ENCODE results near the gene PLCG1. TPM values are rescaled to one million over a fixed set of nuclear protein-coding genes. Genes with fewer than 3 reads are reported as not detected.

Gene PLCG1
- total RNA-seq, 1 experiment from 2014 or later = 64.1 TPM

DNA sequence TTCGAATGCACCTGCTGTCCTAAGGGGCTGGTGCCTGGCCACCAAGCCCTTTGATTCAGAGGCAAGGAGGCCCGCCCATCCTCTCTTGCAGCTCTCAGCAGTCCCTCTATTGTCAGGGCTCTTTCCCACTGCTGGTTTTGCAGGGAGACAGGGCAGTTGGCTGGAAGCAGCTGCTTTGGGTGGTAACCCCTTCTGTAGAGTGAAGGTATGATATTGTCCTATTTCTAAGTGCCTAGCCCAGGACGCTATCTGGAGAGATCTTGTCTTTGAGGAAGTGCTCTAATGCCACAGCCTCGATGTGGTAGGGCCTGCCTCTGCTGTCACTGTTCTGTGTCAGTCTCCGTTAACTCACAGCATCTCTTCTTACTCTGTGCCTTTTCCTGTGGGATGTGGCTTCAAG, 5.6 kb downstream of the PLCG1 start:
- H2AFZ ChIP-seq = no peak overlapping the region
- H3K9me3 ChIP-seq (ENCODE audit: insufficient read depth, low read depth) = no peaks in the 10 kb centered on the region
- no peaks in the 10 kb centered on the region for H3K27me3 ChIP-seq (ENCODE audit: insufficient read depth, low read depth)
- TF ChIP-seq CTCF (conservative IDR thresholded peaks at IDR 0.05) = no peak
- no peaks in the 10 kb centered on the region for H3K9me2 ChIP-seq (ENCODE audit: insufficient read depth)
- H4K20me1 ChIP-seq (ENCODE audit: insufficient read depth) = peaks cover 6% of the 10 kb centered on the region; the same call in 1 of the 2 replicates
- no peaks in the 10 kb centered on the region for H3F3A ChIP-seq (ENCODE audit: insufficient read depth, low read depth)
- no peak for DNase-seq
- POLR2A ChIA-PET (ENCODE audit: unreplicated experiment) = no interaction called here
- peaks cover 11% of the 10 kb centered on the region; the same call in 1 of the 2 replicates for H3K4me1 ChIP-seq (replicated peaks; ENCODE audit: insufficient read depth)
- H3K36me3 ChIP-seq (ENCODE audit: low read depth) = no peaks in the 10 kb centered on the region
- peaks cover 50% of the 10 kb centered on the region for H3K79me2 ChIP-seq (ENCODE audit: low read depth)
- no peak overlapping the region for H3K4me3 ChIP-seq
- CTCF ChIA-PET = no interaction called here
- H3K4me2 ChIP-seq = no peak overlapping the region
- no TSS peak for BruUV-seq (replicated peaks)
- intact Hi-C loops (cut with micrococcal nuclease; ENCODE audit: unreplicated experiment) = no loop called here
- H3K27ac ChIP-seq = no peak overlapping the region

DNA sequence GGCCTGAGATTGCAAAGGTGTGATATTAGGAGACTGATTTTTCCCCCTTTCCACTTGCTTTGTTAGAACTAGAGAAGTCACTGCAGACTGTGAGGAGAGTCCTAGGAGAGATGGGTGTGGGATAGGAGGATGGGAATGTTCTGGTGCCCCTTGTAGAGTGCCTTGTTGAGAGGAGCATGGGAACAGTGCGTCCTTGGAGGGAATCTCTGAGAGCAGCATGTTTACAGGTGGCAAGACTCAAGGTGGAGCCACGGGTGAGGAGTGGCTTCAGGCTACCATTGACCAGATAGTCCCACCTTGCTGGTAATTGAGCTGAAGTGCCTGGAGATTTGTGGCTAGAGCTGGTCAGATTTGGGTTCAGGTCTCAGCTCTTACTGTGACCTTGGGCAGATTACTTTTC, 6.0 kb downstream of the PLCG1 start:
- DNase-seq = no peak
- no peaks in the 10 kb centered on the region for H3K36me3 ChIP-seq (ENCODE audit: low read depth)
- no peak overlapping the region for H3K4me2 ChIP-seq
- no peaks in the 10 kb centered on the region for H3F3A ChIP-seq (ENCODE audit: insufficient read depth, low read depth)
- no TSS peak for BruUV-seq (replicated peaks)
- POLR2A ChIA-PET (ENCODE audit: unreplicated experiment) = no interaction called here
- no peak overlapping the region for H2AFZ ChIP-seq
- H3K79me2 ChIP-seq (ENCODE audit: low read depth) = peaks cover 45% of the 10 kb centered on the region
- H3K27me3 ChIP-seq (ENCODE audit: insufficient read depth, low read depth) = no peaks in the 10 kb centered on the region
- no peaks in the 10 kb centered on the region for H3K9me2 ChIP-seq (ENCODE audit: insufficient read depth)
- no peak overlapping the region for H3K4me3 ChIP-seq
- intact Hi-C loops (cut with micrococcal nuclease; ENCODE audit: unreplicated experiment) = no loop called here
- no peak overlapping the region for H3K27ac ChIP-seq
- H3K4me1 ChIP-seq (replicated peaks; ENCODE audit: insufficient read depth) = peaks cover 8% of the 10 kb centered on the region; the same call in 1 of the 2 replicates
- peaks cover 6% of the 10 kb centered on the region; the same call in 1 of the 2 replicates for H4K20me1 ChIP-seq (ENCODE audit: insufficient read depth)
- H3K9me3 ChIP-seq (ENCODE audit: insufficient read depth, low read depth) = no peaks in the 10 kb centered on the region
- CTCF ChIA-PET = no interaction called here
- TF ChIP-seq CTCF (conservative IDR thresholded peaks at IDR 0.05) (no peak), EZH2 (IDR thresholded peaks at IDR 0.05; ENCODE audit: low read depth) (no peak)

GRCh38 chr20:41145317-41145716, 8.0 kb downstream of the PLCG1 start:
- no TSS peak for BruUV-seq (replicated peaks)

More at GRCh38 chr20:41145317-41145716, 8.0 kb downstream of the PLCG1 start:
- Histone ChIP-seq H3K27me3 (ENCODE audit: insufficient read depth, low read depth) (no peaks in the 10 kb centered on the region), H3K9me2 (ENCODE audit: insufficient read depth) (no peaks in the 10 kb centered on the region), H3K4me3 (no peak overlapping the region), H3K4me2 (no peak overlapping the region), H3K27ac (no peak overlapping the region), H3K9me3 (ENCODE audit: insufficient read depth, low read depth) (no peaks in the 10 kb centered on the region), H3K36me3 (ENCODE audit: low read depth) (no peaks in the 10 kb centered on the region), H2AFZ (no peak overlapping the region), H3K79me2 (ENCODE audit: low read depth) (peaks cover 32% of the 10 kb centered on the region), H3K4me1 (replicated peaks; ENCODE audit: insufficient read depth) (peaks cover 7% of the 10 kb centered on the region; the same call in 1 of the 2 replicates), H4K20me1 (ENCODE audit: insufficient read depth) (0 out of 2 replicates have a peak, but pooled peaks cover 6% of the 10 kb centered on the region), H3F3A (ENCODE audit: insufficient read depth, low read depth) (peaks cover 8% of the 10 kb centered on the region; the same call in 1 of the 2 replicates)
- ChIA-PET CTCF (no interaction called here), POLR2A (ENCODE audit: unreplicated experiment) (no interaction called here)
- no peak for DNase-seq
- TF ChIP-seq CTCF (conservative IDR thresholded peaks at IDR 0.05) = no peak
- no peak for TF ChIP-seq EZH2 (IDR thresholded peaks at IDR 0.05; ENCODE audit: low read depth)
- intact Hi-C loops (cut with micrococcal nuclease; ENCODE audit: unreplicated experiment) = no loop called here
